DMS153 treated with DMSO at 0.1 percent for 48 hours (cell line): ENCODE measurements around the gene CYP26C1.

ENCODE experiments used
- DNase-seq: peaks from one replicate; lab custom pipeline; 2025; ENCODE audit not compliant: unreplicated experiment; lab: John Stamatoyannopoulos, UW

The CYP26C1 gene

GRCh38 chr10:93063977-93064660 is 3.5 kb downstream of the CYP26C1 start:
- DNase-seq = no peak

GRCh38 chr10:93064874-93065660 is 4.5 kb downstream of the CYP26C1 start:
- no peak for DNase-seq

- no peak for DNase-seq
Observed at GRCh38 chr10:93065675-93066543, 5.3 kb downstream of the CYP26C1 start.

- DNase-seq = no peak
Observed at GRCh38 chr10:93066544-93066913, 5.9 kb downstream of the CYP26C1 start.

GRCh38 chr10:93067443-93068365 is 7.1 kb downstream of the CYP26C1 start:
- no peak for DNase-seq

GRCh38 chr10:93068411-93069244 is 8.0 kb downstream of the CYP26C1 start:
- DNase-seq = no peak

GRCh38 chr10:93069245-93069561 is 8.6 kb downstream of the CYP26C1 start:
- no peak for DNase-seq

- no peak for DNase-seq
Observed at GRCh38 chr10:93070378-93071176, 10.0 kb downstream of the CYP26C1 start.

- DNase-seq = no peak
Observed at GRCh38 chr10:93071177-93071472, 10.5 kb downstream of the CYP26C1 start.

- no peak for DNase-seq
Observed at GRCh38 chr10:93071674-93072224, 11.2 kb downstream of the CYP26C1 start.

GRCh38 chr10:93072225-93072712 is 11.7 kb downstream of the CYP26C1 start:
- no peak for DNase-seq

GRCh38 chr10:93072713-93073538 is 12.3 kb downstream of the CYP26C1 start:
- DNase-seq = no peak

- DNase-seq = no peak
Observed at GRCh38 chr10:93073539-93074146, 13.0 kb downstream of the CYP26C1 start, which contains the start of gene CYP26A1. TSS of gene CYP26A1 (plus strand) at chr10:93073893. CDS start at chr10:93073935, 42 bp downstream.

GRCh38 chr10:93074147-93074596 is 13.6 kb downstream of the CYP26C1 start:
- DNase-seq = no peak

GRCh38 chr10:93074597-93075368 is 14.2 kb downstream of the CYP26C1 start:
- no peak for DNase-seq
